HepG2 (cell line): ENCODE measurements around the gene SDC4.

Experiments
- MZF1 ChIP-seq: sonication (generic); formaldehyde crosslinking; IDR thresholded peaks from 2 replicates; pipeline ENCODE4 v1.8.1; 2023; ENCODE audit warnings: mild to moderate bottlenecking, missing genetic modification reagents, borderline replicate concordance
- POLR2A ChIP-seq, 2 experiments: IDR thresholded peaks; 2 replicates each; pipeline ENCODE4 v1.6.1; 2011; ENCODE audit warnings: low read depth in 2 of 2, low read length in 2 of 2, mild to moderate bottlenecking in 1 of 2, moderate library complexity in 1 of 2; ENCODE audit not compliant: insufficient read depth in 1 of 2
- RFX5 ChIP-seq: IDR thresholded peaks from 2 replicates; pipeline ENCODE4 v1.6.1; 2011; ENCODE audit warnings: low read depth, low read length, improper control_type of control experiment
- ZKSCAN1 ChIP-seq: fragments of 150-350 bp; IDR thresholded peaks from 2 replicates; pipeline ENCODE4 v1.6.1; 2014; ENCODE audit warnings: low read length
- TF ChIP-seq, protein P1 (sequence below): sonication (generic); formaldehyde crosslinking; IDR thresholded peaks from 2 replicates; pipeline ENCODE4 v1.4.0; 2020; ENCODE audit warnings: mild to moderate bottlenecking, missing genetic modification reagents
- TF ChIP-seq, protein P2 (sequence below), 2 experiments: sonication (generic) in 1 of 2; formaldehyde crosslinking in 1 of 2; IDR thresholded peaks; 2 replicates each; pipeline versions ENCODE4 v1.5.1 to v1.6.1; 2011 to 2020; ENCODE audit warnings: borderline replicate concordance in 1 of 2, low read depth in 1 of 2, low read length in 1 of 2, mild to moderate bottlenecking in 1 of 2, missing genetic modification reagents in 1 of 2, moderate library complexity in 1 of 2
- TF ChIP-seq, protein P3 (sequence below): sonication (generic); formaldehyde crosslinking; IDR thresholded peaks from 2 replicates; pipeline ENCODE4 v1.4.0; 2020; ENCODE audit warnings: mild to moderate bottlenecking, missing genetic modification reagents

DNA sequence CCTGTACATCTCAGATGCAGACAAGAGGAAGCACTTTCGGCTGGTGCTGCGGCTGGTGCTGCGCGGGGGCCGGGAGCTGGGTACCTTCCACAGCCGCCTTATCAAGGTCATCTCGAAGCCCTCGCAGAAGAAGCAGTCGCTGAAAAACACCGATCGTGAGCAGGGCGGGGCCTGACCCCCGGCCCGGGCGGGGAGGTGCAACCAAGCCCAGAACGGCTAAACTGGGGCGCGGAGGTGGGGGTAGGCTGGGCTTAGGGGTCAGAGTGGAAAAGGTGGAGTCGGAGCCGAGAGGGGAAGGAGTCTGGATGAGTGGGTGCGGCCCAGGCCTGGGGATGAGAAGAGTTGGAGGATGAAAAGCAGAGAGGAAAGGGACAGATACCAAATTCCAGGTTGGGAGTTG, 36.0 kb downstream of the SDC4 start:
- TF ChIP-seq POLR2A (IDR thresholded peaks at IDR 0.05; ENCODE audit: insufficient read depth in 1 of 2, low read depth in 2 of 2, low read length in 2 of 2) (no peak), ZKSCAN1 (no peak), MZF1 (CRISPR knock-in tag) (no peak), RFX5 (no peak)
- TF ChIP-seq, protein P1, sequence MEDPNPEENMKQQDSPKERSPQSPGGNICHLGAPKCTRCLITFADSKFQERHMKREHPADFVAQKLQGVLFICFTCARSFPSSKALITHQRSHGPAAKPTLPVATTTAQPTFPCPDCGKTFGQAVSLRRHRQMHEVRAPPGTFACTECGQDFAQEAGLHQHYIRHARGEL (CRISPR knock-in tag), result no peak
- TF ChIP-seq, protein P2, sequence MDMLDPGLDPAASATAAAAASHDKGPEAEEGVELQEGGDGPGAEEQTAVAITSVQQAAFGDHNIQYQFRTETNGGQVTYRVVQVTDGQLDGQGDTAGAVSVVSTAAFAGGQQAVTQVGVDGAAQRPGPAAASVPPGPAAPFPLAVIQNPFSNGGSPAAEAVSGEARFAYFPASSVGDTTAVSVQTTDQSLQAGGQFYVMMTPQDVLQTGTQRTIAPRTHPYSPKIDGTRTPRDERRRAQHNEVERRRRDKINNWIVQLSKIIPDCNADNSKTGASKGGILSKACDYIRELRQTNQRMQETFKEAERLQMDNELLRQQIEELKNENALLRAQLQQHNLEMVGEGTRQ (IDR thresholded peaks at IDR 0.05; ENCODE audit: low read depth, low read length), result no peak
- TF ChIP-seq, protein P2 (CRISPR knock-in tag; IDR thresholded peaks at IDR 0.05; ENCODE audit: borderline replicate concordance), result no peak
- TF ChIP-seq, protein P3, sequence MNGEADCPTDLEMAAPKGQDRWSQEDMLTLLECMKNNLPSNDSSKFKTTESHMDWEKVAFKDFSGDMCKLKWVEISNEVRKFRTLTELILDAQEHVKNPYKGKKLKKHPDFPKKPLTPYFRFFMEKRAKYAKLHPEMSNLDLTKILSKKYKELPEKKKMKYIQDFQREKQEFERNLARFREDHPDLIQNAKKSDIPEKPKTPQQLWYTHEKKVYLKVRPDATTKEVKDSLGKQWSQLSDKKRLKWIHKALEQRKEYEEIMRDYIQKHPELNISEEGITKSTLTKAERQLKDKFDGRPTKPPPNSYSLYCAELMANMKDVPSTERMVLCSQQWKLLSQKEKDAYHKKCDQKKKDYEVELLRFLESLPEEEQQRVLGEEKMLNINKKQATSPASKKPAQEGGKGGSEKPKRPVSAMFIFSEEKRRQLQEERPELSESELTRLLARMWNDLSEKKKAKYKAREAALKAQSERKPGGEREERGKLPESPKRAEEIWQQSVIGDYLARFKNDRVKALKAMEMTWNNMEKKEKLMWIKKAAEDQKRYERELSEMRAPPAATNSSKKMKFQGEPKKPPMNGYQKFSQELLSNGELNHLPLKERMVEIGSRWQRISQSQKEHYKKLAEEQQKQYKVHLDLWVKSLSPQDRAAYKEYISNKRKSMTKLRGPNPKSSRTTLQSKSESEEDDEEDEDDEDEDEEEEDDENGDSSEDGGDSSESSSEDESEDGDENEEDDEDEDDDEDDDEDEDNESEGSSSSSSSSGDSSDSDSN (CRISPR knock-in tag), result no peak
